Gastroesophageal sphincter (tissue), 3 donors: ENCODE measurements around the gene ANKRD29.

ENCODE experiments used
- CTCF ChIP-seq, 4 experiments: fragments of 200-600 bp in 2 of 4; fragments of 450-650 bp in 2 of 4; sonication (generic) in 1 of 4; IDR thresholded peaks; one replicate each; pipeline ENCODE4 v1.5.1; 2017 to 2019; ENCODE audit warnings: antibody characterized with exemption in 4 of 4, mild to moderate bottlenecking in 2 of 4, moderate library complexity in 2 of 4
- EP300 ChIP-seq: sonication (generic); formaldehyde crosslinking; IDR thresholded peaks from one replicate; pipeline ENCODE4 v1.6.1; 2017; ENCODE audit warnings: antibody characterized with exemption, mild to moderate bottlenecking
- POLR2A ChIP-seq, 2 donors: fragments of 450-650 bp; IDR thresholded peaks; one replicate each; pipeline ENCODE4 v1.6.1; 2017; ENCODE audit warnings: antibody characterized with exemption in 2 of 2, mild to moderate bottlenecking in 2 of 2, moderate library complexity in 1 of 2

DNA sequence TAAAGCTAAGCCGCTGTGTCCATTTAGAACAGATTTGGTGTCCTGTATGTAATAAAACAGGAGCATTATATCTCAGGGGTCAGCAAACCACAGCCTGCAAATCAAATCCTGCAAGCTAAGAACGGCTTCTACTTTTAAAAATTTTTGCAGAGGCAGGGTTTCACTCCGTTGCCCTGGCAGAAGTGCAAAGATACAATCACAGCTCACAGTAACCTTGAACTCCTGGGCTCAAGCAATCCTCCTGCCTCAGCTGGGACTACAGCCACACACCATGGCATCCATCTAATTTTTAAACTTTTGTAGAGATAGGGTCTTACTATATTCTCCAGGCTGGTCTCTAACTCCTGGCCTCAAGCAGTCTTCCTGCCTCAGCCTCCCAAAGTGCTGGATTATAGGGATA, 47.8 kb downstream of the ANKRD29 start:
- TF ChIP-seq POLR2A (IDR thresholded peaks at IDR 0.05) (no peak), CTCF (IDR thresholded peaks at IDR 0.05) (no peak), EP300 (no peak)
